ENCODE results near the gene NFS1.

DNA sequence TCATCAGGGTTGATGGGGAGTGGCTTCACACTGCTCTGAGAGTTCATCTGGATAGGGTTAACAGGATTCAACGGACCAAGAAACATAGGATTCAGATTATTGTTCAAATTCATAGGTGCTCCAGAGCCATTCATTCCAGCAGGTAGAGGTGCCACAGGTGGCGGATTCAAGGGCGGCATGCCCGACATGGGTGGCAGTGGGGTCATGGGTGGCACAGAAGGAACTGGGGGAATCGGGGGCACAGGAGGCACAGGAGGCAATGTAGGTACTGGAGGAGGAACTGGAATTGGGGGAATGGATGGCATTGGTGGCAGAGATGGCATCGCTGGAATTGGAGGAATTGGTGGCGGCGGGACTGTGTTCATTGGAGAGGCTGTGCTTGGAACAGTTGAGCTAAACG lies 44.7 kb downstream of the NFS1 start:
- TF ChIP-seq, protein P1, sequence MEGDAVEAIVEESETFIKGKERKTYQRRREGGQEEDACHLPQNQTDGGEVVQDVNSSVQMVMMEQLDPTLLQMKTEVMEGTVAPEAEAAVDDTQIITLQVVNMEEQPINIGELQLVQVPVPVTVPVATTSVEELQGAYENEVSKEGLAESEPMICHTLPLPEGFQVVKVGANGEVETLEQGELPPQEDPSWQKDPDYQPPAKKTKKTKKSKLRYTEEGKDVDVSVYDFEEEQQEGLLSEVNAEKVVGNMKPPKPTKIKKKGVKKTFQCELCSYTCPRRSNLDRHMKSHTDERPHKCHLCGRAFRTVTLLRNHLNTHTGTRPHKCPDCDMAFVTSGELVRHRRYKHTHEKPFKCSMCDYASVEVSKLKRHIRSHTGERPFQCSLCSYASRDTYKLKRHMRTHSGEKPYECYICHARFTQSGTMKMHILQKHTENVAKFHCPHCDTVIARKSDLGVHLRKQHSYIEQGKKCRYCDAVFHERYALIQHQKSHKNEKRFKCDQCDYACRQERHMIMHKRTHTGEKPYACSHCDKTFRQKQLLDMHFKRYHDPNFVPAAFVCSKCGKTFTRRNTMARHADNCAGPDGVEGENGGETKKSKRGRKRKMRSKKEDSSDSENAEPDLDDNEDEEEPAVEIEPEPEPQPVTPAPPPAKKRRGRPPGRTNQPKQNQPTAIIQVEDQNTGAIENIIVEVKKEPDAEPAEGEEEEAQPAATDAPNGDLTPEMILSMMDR (IDR thresholded peaks at IDR 0.05), result no peak
- TF ChIP-seq POLR2A (IDR thresholded peaks at IDR 0.05), result no peak
